Measurements from ENCODE around the gene HDAC4. TPM values are rescaled to one million over a fixed set of nuclear protein-coding genes. Genes with fewer than 3 reads are reported as not detected.
A peak's percentile ranks its signal among the peaks of the same experiment; 100 is the strongest.

Gene HDAC4
- total RNA-seq, 1 donor from 2014 or later, result 46.2 TPM

GRCh38 chr2:239163688-239164334 lies 237.0 kb downstream of the HDAC4 start:
- Mint-ChIP-seq H3K4me1 (ENCODE audit: low read depth) (no peaks in the 10 kb centered on the region), H3K9me3 (ENCODE audit: low read depth) (no peaks in the 10 kb centered on the region), H3K27me3 (no peaks in the 10 kb centered on the region), H3K27ac (peak overlapping the region; percentile 73), H3K4me3 (ENCODE audit: low read depth) (no peak overlapping the region), H3K36me3 (ENCODE audit: insufficient read depth) (peaks cover 16% of the 10 kb centered on the region)
- TF ChIP-seq, protein P1, sequence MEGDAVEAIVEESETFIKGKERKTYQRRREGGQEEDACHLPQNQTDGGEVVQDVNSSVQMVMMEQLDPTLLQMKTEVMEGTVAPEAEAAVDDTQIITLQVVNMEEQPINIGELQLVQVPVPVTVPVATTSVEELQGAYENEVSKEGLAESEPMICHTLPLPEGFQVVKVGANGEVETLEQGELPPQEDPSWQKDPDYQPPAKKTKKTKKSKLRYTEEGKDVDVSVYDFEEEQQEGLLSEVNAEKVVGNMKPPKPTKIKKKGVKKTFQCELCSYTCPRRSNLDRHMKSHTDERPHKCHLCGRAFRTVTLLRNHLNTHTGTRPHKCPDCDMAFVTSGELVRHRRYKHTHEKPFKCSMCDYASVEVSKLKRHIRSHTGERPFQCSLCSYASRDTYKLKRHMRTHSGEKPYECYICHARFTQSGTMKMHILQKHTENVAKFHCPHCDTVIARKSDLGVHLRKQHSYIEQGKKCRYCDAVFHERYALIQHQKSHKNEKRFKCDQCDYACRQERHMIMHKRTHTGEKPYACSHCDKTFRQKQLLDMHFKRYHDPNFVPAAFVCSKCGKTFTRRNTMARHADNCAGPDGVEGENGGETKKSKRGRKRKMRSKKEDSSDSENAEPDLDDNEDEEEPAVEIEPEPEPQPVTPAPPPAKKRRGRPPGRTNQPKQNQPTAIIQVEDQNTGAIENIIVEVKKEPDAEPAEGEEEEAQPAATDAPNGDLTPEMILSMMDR (IDR thresholded peaks at IDR 0.05; ENCODE audit: unreplicated experiment), result no peak
- no peak for DNase-seq (ENCODE audit: low spot score, unreplicated experiment)

DNA sequence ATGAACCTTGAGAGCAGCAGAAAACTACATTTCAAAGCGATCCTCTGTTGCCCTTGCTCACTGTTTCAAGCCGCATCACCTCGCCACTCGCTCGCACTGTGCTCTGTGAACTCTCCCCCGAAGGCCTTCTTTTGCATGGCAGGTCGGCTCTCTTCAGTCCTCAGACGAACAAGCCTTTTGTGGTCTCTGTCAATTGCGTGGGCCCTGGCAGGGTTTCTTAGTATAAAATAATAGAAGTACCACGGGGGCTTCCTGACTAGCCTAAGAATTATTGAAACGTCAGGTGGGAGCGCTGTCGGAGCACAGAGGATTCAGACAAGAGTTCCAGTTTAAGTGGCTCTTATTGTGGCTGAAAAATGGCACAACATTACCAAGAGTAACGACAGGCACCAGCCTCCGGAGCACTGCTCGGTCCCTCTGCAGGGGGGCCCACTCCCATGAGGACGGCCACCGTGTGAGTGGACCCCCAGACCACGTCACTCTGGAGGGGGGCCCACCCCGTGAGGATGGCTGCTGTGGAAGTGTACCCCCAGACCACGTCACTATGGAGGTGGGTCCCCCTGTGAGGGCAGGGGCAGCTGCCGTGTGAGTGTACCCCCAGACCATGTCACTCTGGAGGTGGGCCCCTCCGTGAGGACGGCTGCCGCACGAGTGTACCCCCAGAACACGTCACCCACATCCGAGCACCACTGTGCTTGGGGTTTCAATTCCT lies 237.7 kb downstream of the HDAC4 start:
- Mint-ChIP-seq H3K27ac (peak overlapping the region; percentile 73), H3K9me3 (ENCODE audit: low read depth) (no peaks in the 10 kb centered on the region)
- no peak for DNase-seq (ENCODE audit: low spot score, unreplicated experiment)

GRCh38 chr2:239162141-239162821 lies 238.5 kb downstream of the HDAC4 start:
- TF ChIP-seq, protein P1 (IDR thresholded peaks at IDR 0.05; ENCODE audit: unreplicated experiment), result no peak
- no peak overlapping the region for H3K4me3 Mint-ChIP-seq (ENCODE audit: low read depth)
- H3K27me3 Mint-ChIP-seq, result no peaks in the 10 kb centered on the region
- no peak for DNase-seq (ENCODE audit: low spot score, unreplicated experiment)
- no peaks in the 10 kb centered on the region for H3K4me1 Mint-ChIP-seq (ENCODE audit: low read depth)
- no peaks in the 10 kb centered on the region for H3K9me3 Mint-ChIP-seq (ENCODE audit: low read depth)
- peak overlapping the region; percentile 64 for H3K27ac Mint-ChIP-seq
- peaks cover 16% of the 10 kb centered on the region for H3K36me3 Mint-ChIP-seq (ENCODE audit: insufficient read depth)

More for the DNA sequence above, 237.7 kb downstream of the HDAC4 start:
- H3K4me3 Mint-ChIP-seq (ENCODE audit: low read depth), result no peak overlapping the region
- TF ChIP-seq, protein P1 (IDR thresholded peaks at IDR 0.05; ENCODE audit: unreplicated experiment), result no peak
- H3K27me3 Mint-ChIP-seq, result no peaks in the 10 kb centered on the region
- H3K36me3 Mint-ChIP-seq (ENCODE audit: insufficient read depth), result peaks cover 17% of the 10 kb centered on the region
- no peaks in the 10 kb centered on the region for H3K4me1 Mint-ChIP-seq (ENCODE audit: low read depth)

DNA sequence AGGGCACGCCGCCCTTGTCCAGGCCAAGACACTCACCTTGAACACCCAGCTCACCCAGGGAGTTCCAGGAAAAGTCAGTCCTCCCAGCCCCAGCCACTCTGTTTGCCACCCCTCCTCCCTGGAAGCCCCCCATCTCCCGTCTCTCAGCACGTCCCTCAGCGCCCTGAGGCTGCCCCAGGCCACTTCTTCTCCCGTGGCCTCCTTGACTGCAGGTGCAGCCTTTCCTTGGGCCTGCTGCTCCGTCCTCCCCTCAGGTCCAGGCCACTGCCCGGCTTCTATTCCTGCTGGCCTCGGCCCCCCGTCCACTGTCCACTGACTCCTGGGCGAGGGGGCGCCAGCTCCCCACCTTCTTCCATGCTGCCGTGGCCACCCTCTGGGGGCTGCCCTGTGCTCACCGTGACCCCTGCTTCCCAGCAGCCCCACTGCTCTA lies 239.1 kb downstream of the HDAC4 start:
- TF ChIP-seq, protein P1 (IDR thresholded peaks at IDR 0.05; ENCODE audit: unreplicated experiment), result no peak
- Mint-ChIP-seq H3K27me3 (no peaks in the 10 kb centered on the region), H3K27ac (no peak overlapping the region), H3K36me3 (ENCODE audit: insufficient read depth) (peaks cover 16% of the 10 kb centered on the region), H3K4me3 (ENCODE audit: low read depth) (no peak overlapping the region), H3K9me3 (ENCODE audit: low read depth) (no peaks in the 10 kb centered on the region), H3K4me1 (ENCODE audit: low read depth) (no peaks in the 10 kb centered on the region)
- no peak for DNase-seq (ENCODE audit: low spot score, unreplicated experiment)
